K562 (cell line): ENCODE measurements around the gene BHLHE40. TPM values are rescaled to one million over a fixed set of nuclear protein-coding genes. Genes with fewer than 3 reads are reported as not detected.

Source experiments
- CREBBP ChIP-seq: IDR thresholded peaks from one replicate; pipeline ENCODE4 v1.6.1; 2012; ENCODE audit warnings: low read depth, mild to moderate bottlenecking, control low read depth, inconsistent platforms, low read length
- CREM ChIP-seq: IDR thresholded peaks from 2 replicates; pipeline ENCODE4 v1.6.1; 2014; ENCODE audit warnings: antibody characterized with exemption, low read depth
- FOXK2 ChIP-seq, 2 experiments: fragments of 450-650 bp; IDR thresholded peaks in 1 of 2; conservative IDR thresholded peaks in 1 of 2; 2 replicates each; pipeline ENCODE4 v1.6.1; 2016; ENCODE audit warnings: low read depth in 2 of 2, mild to moderate bottlenecking in 1 of 2
- POLR2AphosphoS5 ChIP-seq: IDR thresholded peaks from 2 replicates; pipeline ENCODE4 v1.6.1; 2011; ENCODE audit warnings: mild to moderate bottlenecking, low read depth, low read length, moderate library complexity; ENCODE audit not compliant: control insufficient read depth, insufficient read depth
- SMAD4 ChIP-seq: fragments of 250-450 bp; sonication (Bioruptor Pico); conservative IDR thresholded peaks from 2 replicates; pipeline ENCODE4 v1.8.0; 2021; ENCODE audit warnings: inconsistent platforms, mild to moderate bottlenecking, moderate library complexity
- SMARCE1 ChIP-seq: fragments of 450-650 bp; IDR thresholded peaks from 2 replicates; pipeline ENCODE4 v1.7.1; 2016; ENCODE audit warnings: mild to moderate bottlenecking
- ZNF3 ChIP-seq: fragments of 250-450 bp; sonication (Bioruptor Pico); IDR thresholded peaks from 2 replicates; pipeline ENCODE4 v1.5.0; 2021; ENCODE audit warnings: mild to moderate bottlenecking, moderate library complexity
- polyA plus RNA-seq, 8 experiments: library from polyadenylated mRNA; depleted of rRNA in 4 of 8; stranded (reverse) in 5 of 8; unstranded in 3 of 8; fragments of >200 nt; fragmentation: Nextera tagmentation in 2 of 8; fragmentation: Illumina TruSeq in 1 of 8; extraction: Ambion mirVana in 2 of 8; extraction: Trizol in 1 of 8; gene quantifications; 2 replicates each; pipeline versions ENCODE4 v1.2.1 to v1.2.3, GENCODE V29; 2011 to 2014; ENCODE audit warnings: inconsistent platforms in 1 of 8, missing spikeins in 1 of 8
- total RNA-seq, 7 experiments: library from RNA; depleted of rRNA in 6 of 7; stranded (reverse); fragments of >200 nt in 6 of 7; fragmentation: Illumina TruSeq in 2 of 7; extraction: Trizol in 2 of 7; gene quantifications; 2 replicates each; pipeline versions ENCODE4 v1.2.1 to v1.2.3, GENCODE V29; 2011 to 2021; ENCODE audit warnings: low replicate concordance in 1 of 7
- TF ChIP-seq, protein P1 (sequence below), 2 experiments: fragments of 450-650 bp; formaldehyde crosslinking in 1 of 2; IDR thresholded peaks; 2 replicates each; pipeline versions ENCODE4 v1.4.0 to v1.6.1; 2014 to 2020; ENCODE audit warnings: mild to moderate bottlenecking in 2 of 2, borderline replicate concordance in 1 of 2, low read depth in 1 of 2
- TF ChIP-seq, protein P2 (sequence below), 3 experiments: fragments of 200-800 bp in 1 of 3; sonication (Bioruptor generic) in 1 of 3; sonication (generic) in 1 of 3; formaldehyde crosslinking in 1 of 3; IDR thresholded peaks; 2 replicates each; pipeline versions ENCODE4 v1.6.1 to v1.8.0; 2016 to 2022; ENCODE audit warnings: mild to moderate bottlenecking in 2 of 3, missing compliant biosample characterization in 2 of 3, missing genetic modification characterization in 2 of 3, missing genetic modification reagents in 1 of 3
- TF ChIP-seq, protein P3 (sequence below): sonication (generic); formaldehyde crosslinking; IDR thresholded peaks from 2 replicates; pipeline ENCODE4 v1.4.0; 2020; ENCODE audit warnings: mild to moderate bottlenecking, missing genetic modification reagents
- TF ChIP-seq, protein P4 (sequence below): sonication (generic); formaldehyde crosslinking; IDR thresholded peaks from 2 replicates; pipeline ENCODE4 v1.8.1; 2023; ENCODE audit warnings: mild to moderate bottlenecking, missing genetic modification reagents

Gene BHLHE40
- total and polyA plus RNA-seq, 9 of the 15 experiments (the other 6 are each of a cell fraction or from before 2014, with no cell fraction given), result 12.0 to 83.9 (median 31.4) TPM

DNA sequence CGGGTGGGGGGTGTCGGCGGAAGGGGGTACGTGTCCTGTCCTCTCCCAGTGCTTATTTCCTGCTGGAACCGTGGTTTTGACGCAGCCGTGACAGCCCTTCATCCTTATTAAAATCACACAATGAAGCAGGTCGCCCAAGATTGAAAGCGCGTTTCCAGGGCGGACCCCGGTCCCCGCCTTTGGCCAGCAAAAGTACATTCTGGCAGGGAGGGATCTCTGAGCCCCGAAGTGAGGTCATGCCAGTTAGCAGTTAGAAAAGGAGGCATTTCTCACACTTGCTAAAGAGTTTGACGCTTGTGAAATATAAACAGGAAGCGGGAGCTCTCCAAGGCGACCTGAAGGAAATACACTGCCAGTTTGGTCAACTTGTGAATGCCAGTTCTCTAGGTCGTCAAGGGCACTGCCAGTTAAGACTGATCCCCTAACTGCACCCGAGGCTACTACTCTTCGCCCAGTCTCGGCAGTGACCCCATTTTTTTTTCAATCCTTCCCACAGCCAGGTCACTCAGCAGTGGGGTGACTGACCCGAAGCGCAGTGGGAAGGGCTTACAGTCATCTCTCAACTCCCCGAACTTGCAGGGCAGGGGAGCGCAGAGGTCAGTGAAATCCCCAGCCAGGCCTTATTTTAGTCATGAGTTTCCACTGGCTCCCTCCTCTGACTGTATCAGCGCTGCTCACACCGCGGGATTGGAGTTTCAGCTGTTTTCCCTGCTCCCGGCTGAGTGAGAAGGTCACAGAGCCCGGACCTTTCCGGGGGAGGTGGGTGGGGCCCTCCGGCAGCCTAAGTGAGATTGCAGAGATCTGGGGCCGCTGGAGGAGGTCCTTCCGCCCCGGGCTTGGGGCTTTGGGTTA lies 2.0 kb upstream of the BHLHE40 start (continued):
- TF ChIP-seq, protein P1, sequence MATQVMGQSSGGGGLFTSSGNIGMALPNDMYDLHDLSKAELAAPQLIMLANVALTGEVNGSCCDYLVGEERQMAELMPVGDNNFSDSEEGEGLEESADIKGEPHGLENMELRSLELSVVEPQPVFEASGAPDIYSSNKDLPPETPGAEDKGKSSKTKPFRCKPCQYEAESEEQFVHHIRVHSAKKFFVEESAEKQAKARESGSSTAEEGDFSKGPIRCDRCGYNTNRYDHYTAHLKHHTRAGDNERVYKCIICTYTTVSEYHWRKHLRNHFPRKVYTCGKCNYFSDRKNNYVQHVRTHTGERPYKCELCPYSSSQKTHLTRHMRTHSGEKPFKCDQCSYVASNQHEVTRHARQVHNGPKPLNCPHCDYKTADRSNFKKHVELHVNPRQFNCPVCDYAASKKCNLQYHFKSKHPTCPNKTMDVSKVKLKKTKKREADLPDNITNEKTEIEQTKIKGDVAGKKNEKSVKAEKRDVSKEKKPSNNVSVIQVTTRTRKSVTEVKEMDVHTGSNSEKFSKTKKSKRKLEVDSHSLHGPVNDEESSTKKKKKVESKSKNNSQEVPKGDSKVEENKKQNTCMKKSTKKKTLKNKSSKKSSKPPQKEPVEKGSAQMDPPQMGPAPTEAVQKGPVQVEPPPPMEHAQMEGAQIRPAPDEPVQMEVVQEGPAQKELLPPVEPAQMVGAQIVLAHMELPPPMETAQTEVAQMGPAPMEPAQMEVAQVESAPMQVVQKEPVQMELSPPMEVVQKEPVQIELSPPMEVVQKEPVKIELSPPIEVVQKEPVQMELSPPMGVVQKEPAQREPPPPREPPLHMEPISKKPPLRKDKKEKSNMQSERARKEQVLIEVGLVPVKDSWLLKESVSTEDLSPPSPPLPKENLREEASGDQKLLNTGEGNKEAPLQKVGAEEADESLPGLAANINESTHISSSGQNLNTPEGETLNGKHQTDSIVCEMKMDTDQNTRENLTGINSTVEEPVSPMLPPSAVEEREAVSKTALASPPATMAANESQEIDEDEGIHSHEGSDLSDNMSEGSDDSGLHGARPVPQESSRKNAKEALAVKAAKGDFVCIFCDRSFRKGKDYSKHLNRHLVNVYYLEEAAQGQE (IDR thresholded peaks at IDR 0.05; ENCODE audit: borderline replicate concordance), result peak; percentile 64
- TF ChIP-seq, protein P1 (CRISPR knock-in tag; IDR thresholded peaks at IDR 0.05; ENCODE audit: low read depth), result no peak
- TF ChIP-seq ZNF3 (CRISPR knock-in tag) (no peak; the same call in 1 of the 2 replicates), CREBBP (no peak), FOXK2 (conservative IDR thresholded peaks at IDR 0.05 in 1 of 2, IDR thresholded peaks at IDR 0.05 in 1 of 2; ENCODE audit: low read depth in 2 of 2) (peak; percentile 18 to 53; a peak in 2 of 4 replicates), SMARCE1 (peak; percentile 78), CREM (no peak; the same call in none of the 2 replicates), SMAD4 (CRISPR knock-in tag) (peak; percentile 75), POLR2AphosphoS5 (peak; percentile 90)
- TF ChIP-seq, protein P2, sequence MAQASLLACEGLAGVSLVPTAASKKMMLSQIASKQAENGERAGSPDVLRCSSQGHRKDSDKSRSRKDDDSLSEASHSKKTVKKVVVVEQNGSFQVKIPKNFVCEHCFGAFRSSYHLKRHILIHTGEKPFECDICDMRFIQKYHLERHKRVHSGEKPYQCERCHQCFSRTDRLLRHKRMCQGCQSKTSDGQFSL (CRISPR knock-in tag; IDR thresholded peaks at IDR 0.05), result no peak; the same call in 1 of the 2 replicates
- TF ChIP-seq, protein P2 (tag; IDR thresholded peaks at IDR 0.05), result peak; percentile 26 to 83; a peak in 2 of 4 replicates
- TF ChIP-seq, protein P3, sequence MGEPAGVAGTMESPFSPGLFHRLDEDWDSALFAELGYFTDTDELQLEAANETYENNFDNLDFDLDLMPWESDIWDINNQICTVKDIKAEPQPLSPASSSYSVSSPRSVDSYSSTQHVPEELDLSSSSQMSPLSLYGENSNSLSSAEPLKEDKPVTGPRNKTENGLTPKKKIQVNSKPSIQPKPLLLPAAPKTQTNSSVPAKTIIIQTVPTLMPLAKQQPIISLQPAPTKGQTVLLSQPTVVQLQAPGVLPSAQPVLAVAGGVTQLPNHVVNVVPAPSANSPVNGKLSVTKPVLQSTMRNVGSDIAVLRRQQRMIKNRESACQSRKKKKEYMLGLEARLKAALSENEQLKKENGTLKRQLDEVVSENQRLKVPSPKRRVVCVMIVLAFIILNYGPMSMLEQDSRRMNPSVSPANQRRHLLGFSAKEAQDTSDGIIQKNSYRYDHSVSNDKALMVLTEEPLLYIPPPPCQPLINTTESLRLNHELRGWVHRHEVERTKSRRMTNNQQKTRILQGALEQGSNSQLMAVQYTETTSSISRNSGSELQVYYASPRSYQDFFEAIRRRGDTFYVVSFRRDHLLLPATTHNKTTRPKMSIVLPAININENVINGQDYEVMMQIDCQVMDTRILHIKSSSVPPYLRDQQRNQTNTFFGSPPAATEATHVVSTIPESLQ, result no peak
- TF ChIP-seq, protein P4, sequence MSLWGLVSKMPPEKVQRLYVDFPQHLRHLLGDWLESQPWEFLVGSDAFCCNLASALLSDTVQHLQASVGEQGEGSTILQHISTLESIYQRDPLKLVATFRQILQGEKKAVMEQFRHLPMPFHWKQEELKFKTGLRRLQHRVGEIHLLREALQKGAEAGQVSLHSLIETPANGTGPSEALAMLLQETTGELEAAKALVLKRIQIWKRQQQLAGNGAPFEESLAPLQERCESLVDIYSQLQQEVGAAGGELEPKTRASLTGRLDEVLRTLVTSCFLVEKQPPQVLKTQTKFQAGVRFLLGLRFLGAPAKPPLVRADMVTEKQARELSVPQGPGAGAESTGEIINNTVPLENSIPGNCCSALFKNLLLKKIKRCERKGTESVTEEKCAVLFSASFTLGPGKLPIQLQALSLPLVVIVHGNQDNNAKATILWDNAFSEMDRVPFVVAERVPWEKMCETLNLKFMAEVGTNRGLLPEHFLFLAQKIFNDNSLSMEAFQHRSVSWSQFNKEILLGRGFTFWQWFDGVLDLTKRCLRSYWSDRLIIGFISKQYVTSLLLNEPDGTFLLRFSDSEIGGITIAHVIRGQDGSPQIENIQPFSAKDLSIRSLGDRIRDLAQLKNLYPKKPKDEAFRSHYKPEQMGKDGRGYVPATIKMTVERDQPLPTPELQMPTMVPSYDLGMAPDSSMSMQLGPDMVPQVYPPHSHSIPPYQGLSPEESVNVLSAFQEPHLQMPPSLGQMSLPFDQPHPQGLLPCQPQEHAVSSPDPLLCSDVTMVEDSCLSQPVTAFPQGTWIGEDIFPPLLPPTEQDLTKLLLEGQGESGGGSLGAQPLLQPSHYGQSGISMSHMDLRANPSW, result peak; percentile 90; the same call in 1 of the 2 replicates
